Measurements from ENCODE around the gene CFD.

- TF ChIP-seq, protein P1, sequence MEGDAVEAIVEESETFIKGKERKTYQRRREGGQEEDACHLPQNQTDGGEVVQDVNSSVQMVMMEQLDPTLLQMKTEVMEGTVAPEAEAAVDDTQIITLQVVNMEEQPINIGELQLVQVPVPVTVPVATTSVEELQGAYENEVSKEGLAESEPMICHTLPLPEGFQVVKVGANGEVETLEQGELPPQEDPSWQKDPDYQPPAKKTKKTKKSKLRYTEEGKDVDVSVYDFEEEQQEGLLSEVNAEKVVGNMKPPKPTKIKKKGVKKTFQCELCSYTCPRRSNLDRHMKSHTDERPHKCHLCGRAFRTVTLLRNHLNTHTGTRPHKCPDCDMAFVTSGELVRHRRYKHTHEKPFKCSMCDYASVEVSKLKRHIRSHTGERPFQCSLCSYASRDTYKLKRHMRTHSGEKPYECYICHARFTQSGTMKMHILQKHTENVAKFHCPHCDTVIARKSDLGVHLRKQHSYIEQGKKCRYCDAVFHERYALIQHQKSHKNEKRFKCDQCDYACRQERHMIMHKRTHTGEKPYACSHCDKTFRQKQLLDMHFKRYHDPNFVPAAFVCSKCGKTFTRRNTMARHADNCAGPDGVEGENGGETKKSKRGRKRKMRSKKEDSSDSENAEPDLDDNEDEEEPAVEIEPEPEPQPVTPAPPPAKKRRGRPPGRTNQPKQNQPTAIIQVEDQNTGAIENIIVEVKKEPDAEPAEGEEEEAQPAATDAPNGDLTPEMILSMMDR (conservative IDR thresholded peaks at IDR 0.05; ENCODE audit: low read length) = no peak
- no peak for TF ChIP-seq EZH2phosphoT487 (IDR thresholded peaks at IDR 0.05; ENCODE audit: borderline replicate concordance, low read depth, low read length)
Observed at GRCh38 chr19:852136-853013, 7.1 kb upstream of the CFD start, which contains the start of gene ELANE.
